NCI-H82 (cell line): ENCODE measurements around the gene APAF1.

Source experiments
- DNase-seq: peaks from one replicate; lab custom pipeline; 2025; lab: John Stamatoyannopoulos, UW

APAF1 gene

GRCh38 chr12:98757455-98757854, 112.4 kb downstream of the APAF1 start:
- no peak for DNase-seq

- DNase-seq: no peak
These were observed 113.2 kb downstream of the APAF1 start for GRCh38 chr12:98758331-98758730.

- DNase-seq: no peak
These were observed 118.6 kb downstream of the APAF1 start for GRCh38 chr12:98763656-98764055.

GRCh38 chr12:98767248-98767647, 122.2 kb downstream of the APAF1 start:
- no peak for DNase-seq

- no peak for DNase-seq
These were observed 124.0 kb downstream of the APAF1 start for GRCh38 chr12:98769068-98769467.

- no peak for DNase-seq
These were observed 125.1 kb downstream of the APAF1 start for GRCh38 chr12:98770230-98770629.

GRCh38 chr12:98771811-98772752, 127.0 kb downstream of the APAF1 start:
- DNase-seq: no peak

GRCh38 chr12:98772818-98773217, 127.7 kb downstream of the APAF1 start:
- DNase-seq: no peak

GRCh38 chr12:98780261-98780660, 135.2 kb downstream of the APAF1 start:
- no peak for DNase-seq

GRCh38 chr12:98783420-98783819, 138.3 kb downstream of the APAF1 start:
- DNase-seq: no peak
